ENCODE data around the gene KCTD12. TPM values are rescaled to one million over a fixed set of nuclear protein-coding genes. Genes with fewer than 3 reads are reported as not detected.

KCTD12 gene
- 1 to 10 TPM; 4.1 to 6.6 TPM for polyA plus RNA-seq

DNA sequence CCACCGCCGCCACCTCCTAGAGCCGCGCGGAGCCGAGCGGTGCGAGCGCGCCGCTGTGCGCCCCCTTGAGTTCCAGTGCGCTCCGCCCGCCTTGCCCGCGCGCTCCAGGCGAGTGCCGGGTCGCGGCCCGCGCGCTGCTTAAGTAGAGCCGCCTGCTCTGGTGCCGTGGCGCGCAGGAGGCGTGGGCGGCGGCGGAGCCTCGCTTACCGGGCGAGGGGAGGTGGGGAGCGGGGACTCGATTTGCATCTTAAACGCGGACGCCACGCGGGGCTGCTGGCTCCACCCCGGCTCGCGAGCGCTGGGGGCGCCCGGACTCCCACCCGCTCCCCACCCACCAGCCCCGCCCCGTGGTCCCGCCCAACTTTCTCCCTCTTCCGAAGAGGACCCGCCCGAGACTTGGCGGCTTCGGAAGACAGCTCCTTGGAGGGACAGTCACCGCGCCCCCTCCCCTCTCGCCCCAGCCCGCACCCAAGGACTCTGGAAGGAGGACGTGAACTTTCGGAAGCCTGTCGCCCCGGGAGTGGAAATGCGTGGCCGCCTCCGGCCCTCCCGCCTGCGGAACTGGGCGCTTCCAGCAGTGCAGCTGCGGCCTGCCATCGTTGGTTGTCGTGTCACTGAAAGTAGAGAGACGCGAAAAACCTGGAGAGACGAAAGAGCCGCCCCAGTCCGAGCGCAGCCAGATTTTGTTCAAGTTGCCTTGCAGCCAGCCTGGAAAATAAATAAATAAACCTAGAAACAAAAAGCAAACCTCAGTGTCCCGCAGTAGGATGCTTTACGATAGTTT lies at the start of gene KCTD12:
KCTD12 (minus strand) TSS at position 114 of the 784 bp plus-strand sequence. CDS start 257 bp downstream, outside the sequence.
- H3K36me3 ChIP-seq (ENCODE audit: control insufficient read depth in 2 of 2, insufficient read depth in 2 of 2, low read length in 1 of 2): no peaks in the 10 kb centered on the region
- no peaks in the 10 kb centered on the region for H3K27me3 ChIP-seq (ENCODE audit: control insufficient read depth in 1 of 2, insufficient read depth in 2 of 2, low read length in 2 of 2)
- no peaks in the 10 kb centered on the region for H3K9me3 ChIP-seq (ENCODE audit: control insufficient read depth in 2 of 2, insufficient read depth in 1 of 2, low read depth in 1 of 2, low read length in 1 of 2)
- H3K4me3 ChIP-seq (ENCODE audit: low read depth in 1 of 2, low read length in 2 of 2): peak within 1 kb of the TSS; percentile 69 to 72
- 0 to 1% methylated on average over 70 to 83 of the region's 83 CpGs for WGBS, 2 donors
- no peaks in the 10 kb centered on the region for H3K4me1 ChIP-seq (ENCODE audit: control insufficient read depth in 2 of 2, insufficient read depth in 2 of 2, low read length in 1 of 2)
- peak within 1 kb of the TSS; percentile 83 to 88 for H3K27ac ChIP-seq (ENCODE audit: low read depth in 2 of 2, low read length in 1 of 2)

DNA sequence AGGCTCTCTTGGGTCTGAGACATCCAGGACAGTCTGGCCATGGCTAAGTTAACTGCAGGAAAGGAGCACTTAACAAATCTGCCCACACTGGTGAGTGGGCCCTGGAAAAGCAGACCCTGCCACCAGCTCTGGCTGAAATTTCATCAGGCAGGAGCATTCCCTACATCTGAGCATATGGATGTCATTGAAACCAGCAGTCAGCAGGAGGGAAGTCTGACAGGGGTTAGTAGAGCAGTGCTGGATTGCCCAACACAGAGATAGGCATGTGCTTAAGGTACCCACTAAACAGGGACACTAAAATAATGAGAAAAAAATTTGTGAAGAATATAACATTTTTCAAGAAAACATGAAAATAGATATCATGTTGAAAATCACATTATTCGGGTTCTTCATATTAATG lies 48.5 kb upstream of the KCTD12 start:
- H3K4me1 ChIP-seq (ENCODE audit: control insufficient read depth in 2 of 2, insufficient read depth in 2 of 2, low read length in 1 of 2): no peaks in the 10 kb centered on the region
- WGBS, 2 donors: 93 to 97% methylated on average over 1 of the region's 1 CpG
- no peak overlapping the region for H3K27ac ChIP-seq (ENCODE audit: low read depth in 2 of 2, low read length in 1 of 2)
- H3K4me3 ChIP-seq (ENCODE audit: low read depth in 1 of 2, low read length in 2 of 2): no peak overlapping the region
- H3K9me3 ChIP-seq (ENCODE audit: control insufficient read depth in 2 of 2, insufficient read depth in 1 of 2, low read depth in 1 of 2, low read length in 1 of 2): no peaks in the 10 kb centered on the region
- H3K36me3 ChIP-seq (ENCODE audit: control insufficient read depth in 2 of 2, insufficient read depth in 2 of 2, low read length in 1 of 2): no peaks in the 10 kb centered on the region
- no peaks in the 10 kb centered on the region for H3K27me3 ChIP-seq (ENCODE audit: control insufficient read depth in 1 of 2, insufficient read depth in 2 of 2, low read length in 2 of 2)

DNA sequence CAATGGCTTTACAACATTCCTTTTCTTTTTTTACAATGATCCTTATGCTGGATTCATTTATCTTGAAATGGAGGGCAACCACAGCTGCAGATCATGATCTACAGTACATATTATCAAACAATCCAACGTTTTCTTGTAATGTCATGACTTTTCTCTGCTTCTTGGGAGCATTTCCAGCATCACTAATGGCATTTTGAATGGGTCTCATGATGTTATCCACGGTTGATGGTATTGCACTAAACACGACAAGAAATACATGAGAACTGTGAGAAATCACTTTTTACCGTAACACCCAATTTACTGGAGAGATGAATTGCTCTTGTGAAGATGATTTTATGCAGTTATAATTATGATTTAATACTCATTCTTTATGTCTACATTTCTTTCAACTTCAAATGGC lies 45.9 kb upstream of the KCTD12 start:
- Histone ChIP-seq H3K9me3 (ENCODE audit: control insufficient read depth in 2 of 2, insufficient read depth in 1 of 2, low read depth in 1 of 2, low read length in 1 of 2) (no peaks in the 10 kb centered on the region), H3K4me1 (ENCODE audit: control insufficient read depth in 2 of 2, insufficient read depth in 2 of 2, low read length in 1 of 2) (no peaks in the 10 kb centered on the region), H3K36me3 (ENCODE audit: control insufficient read depth in 2 of 2, insufficient read depth in 2 of 2, low read length in 1 of 2) (no peaks in the 10 kb centered on the region), H3K27me3 (ENCODE audit: control insufficient read depth in 1 of 2, insufficient read depth in 2 of 2, low read length in 2 of 2) (no peaks in the 10 kb centered on the region), H3K4me3 (ENCODE audit: low read depth in 1 of 2, low read length in 2 of 2) (no peak overlapping the region), H3K27ac (ENCODE audit: low read depth in 2 of 2, low read length in 1 of 2) (no peak overlapping the region)
- WGBS, 2 donors: 73 to 77% methylated on average over 4 of the region's 4 CpGs

DNA sequence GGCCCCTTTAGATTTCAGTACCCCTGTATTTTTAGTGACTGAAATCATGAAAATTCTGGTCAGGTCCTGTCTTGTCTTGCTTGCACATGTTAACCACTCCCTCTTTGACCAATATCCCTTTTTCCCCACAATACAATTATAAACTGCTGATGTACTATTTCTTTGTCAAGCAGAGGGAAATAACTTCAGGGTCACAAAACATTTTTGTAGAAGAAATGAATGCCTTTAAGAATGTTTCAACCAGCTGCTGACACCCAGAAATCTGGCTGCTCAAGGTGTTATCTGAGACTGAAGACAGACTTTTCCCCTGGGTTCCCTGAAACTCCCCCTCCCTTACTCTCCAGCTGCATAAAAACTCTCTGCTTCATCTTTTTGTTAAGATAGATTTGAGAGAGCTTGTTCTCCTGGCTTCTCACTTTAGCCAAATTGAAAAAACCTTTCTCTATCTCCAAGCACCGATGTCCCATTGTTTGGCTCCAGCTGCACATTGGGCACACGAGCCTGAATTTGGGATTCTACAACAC lies 43.7 kb upstream of the KCTD12 start:
- H3K27me3 ChIP-seq (ENCODE audit: control insufficient read depth in 1 of 2, insufficient read depth in 2 of 2, low read length in 2 of 2): no peaks in the 10 kb centered on the region
- WGBS, 2 donors: 49 to 67% methylated on average over 2 of the region's 2 CpGs
- H3K4me1 ChIP-seq (ENCODE audit: control insufficient read depth in 2 of 2, insufficient read depth in 2 of 2, low read length in 1 of 2): no peaks in the 10 kb centered on the region
- no peaks in the 10 kb centered on the region for H3K36me3 ChIP-seq (ENCODE audit: control insufficient read depth in 2 of 2, insufficient read depth in 2 of 2, low read length in 1 of 2)
- no peak overlapping the region for H3K4me3 ChIP-seq (ENCODE audit: low read depth in 1 of 2, low read length in 2 of 2)
- H3K27ac ChIP-seq (ENCODE audit: low read depth in 2 of 2, low read length in 1 of 2): no peak overlapping the region
- no peaks in the 10 kb centered on the region for H3K9me3 ChIP-seq (ENCODE audit: control insufficient read depth in 2 of 2, insufficient read depth in 1 of 2, low read depth in 1 of 2, low read length in 1 of 2)

DNA sequence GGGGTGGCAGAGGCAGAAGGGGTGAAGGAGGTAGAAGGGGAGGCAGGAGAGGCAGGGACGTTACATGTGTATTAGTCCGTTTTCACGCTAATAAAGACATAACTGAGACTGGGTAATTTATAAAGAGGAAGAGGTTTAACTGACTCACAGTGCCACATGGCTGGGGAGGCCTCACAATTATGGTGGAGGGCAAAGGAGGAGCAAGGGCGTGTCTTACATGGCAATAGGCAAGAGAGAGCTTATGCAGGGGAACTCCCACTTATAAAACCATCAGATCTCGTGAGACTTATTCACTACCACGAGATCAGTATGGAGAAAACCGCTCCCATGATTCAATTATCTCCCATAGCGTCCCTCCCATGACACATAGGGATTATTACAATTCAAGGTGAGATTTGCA lies 43.1 kb upstream of the KCTD12 start:
- no peaks in the 10 kb centered on the region for H3K9me3 ChIP-seq (ENCODE audit: control insufficient read depth in 2 of 2, insufficient read depth in 1 of 2, low read depth in 1 of 2, low read length in 1 of 2)
- H3K27ac ChIP-seq (ENCODE audit: low read depth in 2 of 2, low read length in 1 of 2): no peak overlapping the region
- H3K4me3 ChIP-seq (ENCODE audit: low read depth in 1 of 2, low read length in 2 of 2): no peak overlapping the region
- 83 to 88% methylated on average over 8 of the region's 8 CpGs for WGBS, 2 donors
- H3K4me1 ChIP-seq (ENCODE audit: control insufficient read depth in 2 of 2, insufficient read depth in 2 of 2, low read length in 1 of 2): no peaks in the 10 kb centered on the region
- no peaks in the 10 kb centered on the region for H3K27me3 ChIP-seq (ENCODE audit: control insufficient read depth in 1 of 2, insufficient read depth in 2 of 2, low read length in 2 of 2)
- H3K36me3 ChIP-seq (ENCODE audit: control insufficient read depth in 2 of 2, insufficient read depth in 2 of 2, low read length in 1 of 2): no peaks in the 10 kb centered on the region

DNA sequence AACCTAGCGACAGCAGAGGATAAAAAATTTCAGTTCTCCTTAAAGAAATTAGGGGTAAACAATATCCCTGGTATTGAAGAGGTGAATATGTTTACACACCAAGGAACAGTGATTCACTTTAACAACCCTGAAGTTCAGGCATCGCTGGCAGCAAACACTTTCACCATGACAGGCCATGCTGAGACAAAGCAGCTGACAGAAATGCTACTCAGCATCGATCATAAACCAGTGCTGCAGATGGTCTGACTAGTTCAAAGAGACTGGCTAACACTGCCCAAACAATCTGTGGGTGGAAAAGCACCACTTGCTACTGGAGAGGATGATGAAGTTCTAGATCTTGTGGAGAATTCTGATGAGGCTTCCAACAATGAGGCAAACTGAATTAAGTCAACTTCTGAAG lies 42.3 kb upstream of the KCTD12 start:
- Histone ChIP-seq H3K4me3 (ENCODE audit: low read depth in 1 of 2, low read length in 2 of 2) (no peak overlapping the region), H3K4me1 (ENCODE audit: control insufficient read depth in 2 of 2, insufficient read depth in 2 of 2, low read length in 1 of 2) (no peaks in the 10 kb centered on the region), H3K27me3 (ENCODE audit: control insufficient read depth in 1 of 2, insufficient read depth in 2 of 2, low read length in 2 of 2) (no peaks in the 10 kb centered on the region), H3K9me3 (ENCODE audit: control insufficient read depth in 2 of 2, insufficient read depth in 1 of 2, low read depth in 1 of 2, low read length in 1 of 2) (no peaks in the 10 kb centered on the region), H3K36me3 (ENCODE audit: control insufficient read depth in 2 of 2, insufficient read depth in 2 of 2, low read length in 1 of 2) (no peaks in the 10 kb centered on the region), H3K27ac (ENCODE audit: low read depth in 2 of 2, low read length in 1 of 2) (no peak overlapping the region)
- 73% methylated on average over 3 of the region's 3 CpGs for WGBS, 2 donors

DNA sequence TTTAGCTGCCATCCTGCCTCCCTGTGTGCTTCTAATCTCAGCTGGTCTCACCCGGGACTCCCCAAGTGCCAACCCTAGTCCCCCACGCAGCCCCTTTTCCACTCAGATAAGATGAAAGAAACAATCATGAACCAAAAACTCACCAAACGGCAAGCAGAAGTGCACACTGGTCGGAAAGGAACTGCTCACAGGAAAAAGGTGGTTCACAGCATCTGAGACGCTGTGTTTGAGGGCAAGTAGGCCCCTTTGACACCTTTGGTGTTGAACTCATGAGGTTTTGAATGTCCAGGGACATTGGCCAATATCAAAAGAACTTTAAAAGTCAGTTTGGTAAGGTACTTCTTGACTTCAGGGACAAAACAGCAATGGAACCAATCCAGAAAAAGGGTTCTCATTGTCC lies 41.8 kb upstream of the KCTD12 start:
- Histone ChIP-seq H3K4me1 (ENCODE audit: control insufficient read depth in 2 of 2, insufficient read depth in 2 of 2, low read length in 1 of 2) (no peaks in the 10 kb centered on the region), H3K4me3 (ENCODE audit: low read depth in 1 of 2, low read length in 2 of 2) (no peak overlapping the region), H3K9me3 (ENCODE audit: control insufficient read depth in 2 of 2, insufficient read depth in 1 of 2, low read depth in 1 of 2, low read length in 1 of 2) (no peaks in the 10 kb centered on the region), H3K36me3 (ENCODE audit: control insufficient read depth in 2 of 2, insufficient read depth in 2 of 2, low read length in 1 of 2) (no peaks in the 10 kb centered on the region), H3K27me3 (ENCODE audit: control insufficient read depth in 1 of 2, insufficient read depth in 2 of 2, low read length in 2 of 2) (no peaks in the 10 kb centered on the region), H3K27ac (ENCODE audit: low read depth in 2 of 2, low read length in 1 of 2) (no peak overlapping the region)
- WGBS, 2 donors: 79 to 85% methylated on average over 5 of the region's 5 CpGs

DNA sequence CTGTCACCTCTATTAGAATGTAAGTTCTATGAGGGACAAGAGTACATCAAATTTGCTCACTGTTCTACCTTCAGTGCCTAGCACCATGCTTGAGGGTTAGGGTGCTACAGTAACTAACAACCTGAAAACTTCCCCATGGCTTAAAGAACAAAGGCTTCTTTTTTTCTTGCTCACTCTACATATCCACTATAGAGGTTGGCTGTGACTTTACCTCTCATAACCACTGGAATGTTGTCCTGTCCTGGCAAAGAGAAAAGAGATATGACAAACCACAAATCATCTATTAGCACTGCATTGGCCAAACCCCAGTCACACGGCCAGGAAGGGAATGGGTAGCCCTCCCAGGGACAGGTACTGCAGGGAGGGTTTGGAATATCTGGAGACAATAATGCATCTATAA lies 38.9 kb upstream of the KCTD12 start:
- no peaks in the 10 kb centered on the region for H3K27me3 ChIP-seq (ENCODE audit: control insufficient read depth in 1 of 2, insufficient read depth in 2 of 2, low read length in 2 of 2)
- no peaks in the 10 kb centered on the region for H3K9me3 ChIP-seq (ENCODE audit: control insufficient read depth in 2 of 2, insufficient read depth in 1 of 2, low read depth in 1 of 2, low read length in 1 of 2)
- no peak overlapping the region for H3K27ac ChIP-seq (ENCODE audit: low read depth in 2 of 2, low read length in 1 of 2)
- H3K4me3 ChIP-seq (ENCODE audit: low read depth in 1 of 2, low read length in 2 of 2): no peak overlapping the region
- no peaks in the 10 kb centered on the region for H3K36me3 ChIP-seq (ENCODE audit: control insufficient read depth in 2 of 2, insufficient read depth in 2 of 2, low read length in 1 of 2)
- 61 to 64% methylated on average over 1 of the region's 1 CpG for WGBS, 2 donors
- H3K4me1 ChIP-seq (ENCODE audit: control insufficient read depth in 2 of 2, insufficient read depth in 2 of 2, low read length in 1 of 2): no peaks in the 10 kb centered on the region

DNA sequence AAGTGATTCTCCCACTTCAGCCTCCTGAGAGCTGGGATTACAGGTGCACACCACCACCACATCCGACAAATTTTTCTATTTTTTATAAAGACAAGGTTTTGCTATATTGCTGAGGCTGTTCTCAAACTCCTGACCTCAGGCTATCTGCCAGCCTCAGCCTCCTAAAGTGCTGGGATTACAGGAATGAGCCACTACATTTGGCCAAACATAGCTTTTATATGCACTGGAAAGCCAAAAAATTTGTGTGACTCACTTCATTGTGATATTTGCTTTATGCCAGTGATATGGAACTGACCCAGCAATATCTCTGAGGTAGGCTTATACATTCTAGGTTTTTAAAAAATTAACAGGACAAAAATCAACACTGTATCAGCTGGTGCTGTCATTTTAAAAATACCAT lies 35.3 kb upstream of the KCTD12 start:
- H3K9me3 ChIP-seq (ENCODE audit: control insufficient read depth in 2 of 2, insufficient read depth in 1 of 2, low read depth in 1 of 2, low read length in 1 of 2): no peaks in the 10 kb centered on the region
- H3K4me3 ChIP-seq (ENCODE audit: low read depth in 1 of 2, low read length in 2 of 2): no peak overlapping the region
- H3K27me3 ChIP-seq (ENCODE audit: control insufficient read depth in 1 of 2, insufficient read depth in 2 of 2, low read length in 2 of 2): no peaks in the 10 kb centered on the region
- peaks cover 0 to 5% of the 10 kb centered on the region in 2 donors for H3K4me1 ChIP-seq (ENCODE audit: control insufficient read depth in 2 of 2, insufficient read depth in 2 of 2, low read length in 1 of 2)
- H3K36me3 ChIP-seq (ENCODE audit: control insufficient read depth in 2 of 2, insufficient read depth in 2 of 2, low read length in 1 of 2): no peaks in the 10 kb centered on the region
- H3K27ac ChIP-seq (ENCODE audit: low read depth in 2 of 2, low read length in 1 of 2): no peak overlapping the region
- WGBS, 2 donors: 81 to 89% methylated on average over 1 of the region's 1 CpG
